ENCODE results near the gene ALG2.
A peak's percentile ranks its signal among the peaks of the same experiment; 100 is the strongest.

Gene ALG2

GRCh38 chr9:99230206-99230605 lies 8.5 kb upstream of the ALG2 start:
- Mint-ChIP-seq H3K9me3 (no peaks in the 10 kb centered on the region), H3K27ac (no peak overlapping the region), H3K36me3 (peaks cover 51 to 71% of the 10 kb centered on the region in 2 donors), H3K4me3 (no peak overlapping the region), H3K27me3 (no peaks in the 10 kb centered on the region), H3K4me1 (peaks cover 37 to 76% of the 10 kb centered on the region in 2 donors)
- ATAC-seq (replicated peaks) = no peak
- DNase-seq = no peak

GRCh38 chr9:99226054-99226453 lies 4.3 kb upstream of the ALG2 start:
- Mint-ChIP-seq H3K36me3 (peaks cover 59 to 69% of the 10 kb centered on the region in 2 donors), H3K4me1 (peaks cover 37 to 63% of the 10 kb centered on the region in 2 donors), H3K27me3 (no peaks in the 10 kb centered on the region), H3K4me3 (peak overlapping the region in 1 of 2 donors; percentile 19), H3K9me3 (no peaks in the 10 kb centered on the region), H3K27ac (peak overlapping the region; percentile 25)
- ATAC-seq (replicated peaks) = no peak
- DNase-seq = no peak

GRCh38 chr9:99224445-99224844 lies 2.7 kb upstream of the ALG2 start:
- DNase-seq = no peak
- Mint-ChIP-seq H3K4me1 (peaks cover 37 to 68% of the 10 kb centered on the region in 2 donors), H3K27me3 (no peaks in the 10 kb centered on the region), H3K4me3 (peak overlapping the region; percentile 89 to 99), H3K36me3 (peaks cover 59 to 68% of the 10 kb centered on the region in 2 donors), H3K9me3 (no peaks in the 10 kb centered on the region), H3K27ac (peak overlapping the region; percentile 100)
- ATAC-seq (replicated peaks) = no peak

- DNase-seq (no peak), ATAC-seq (replicated peaks) (peak in 1 of 2 donors; percentile 2)
- H3K27me3 Mint-ChIP-seq = no peaks in the 10 kb centered on the region
- H3K4me3 Mint-ChIP-seq = peak overlapping the region; percentile 89 to 99
- H3K36me3 Mint-ChIP-seq = peaks cover 62 to 71% of the 10 kb centered on the region in 2 donors
- H3K27ac Mint-ChIP-seq = peak overlapping the region; percentile 100
- peaks cover 38 to 74% of the 10 kb centered on the region in 2 donors for H3K4me1 Mint-ChIP-seq
- no peaks in the 10 kb centered on the region for H3K9me3 Mint-ChIP-seq
Measured at GRCh38 chr9:99222416-99223270, 901 bp upstream of the ALG2 start.

DNA sequence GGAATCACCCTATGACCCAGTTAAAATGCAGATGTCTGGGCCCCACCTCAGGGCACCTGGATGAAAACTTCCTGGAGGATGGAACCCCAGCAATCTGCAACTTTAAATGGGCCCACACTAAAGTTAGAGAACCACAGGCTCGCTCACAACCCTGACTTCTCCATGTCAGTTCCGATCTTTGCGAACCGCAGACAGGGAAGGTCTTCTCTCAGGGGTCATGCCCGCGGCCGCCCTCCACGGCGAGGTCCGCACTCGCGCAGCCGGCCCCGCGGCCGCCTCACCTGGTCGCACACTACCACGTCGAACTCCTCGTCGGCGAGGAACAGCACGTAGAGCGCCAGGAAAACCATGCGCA lies 499 bp downstream of the ALG2 start:
- no peaks in the 10 kb centered on the region for H3K9me3 Mint-ChIP-seq

DNA sequence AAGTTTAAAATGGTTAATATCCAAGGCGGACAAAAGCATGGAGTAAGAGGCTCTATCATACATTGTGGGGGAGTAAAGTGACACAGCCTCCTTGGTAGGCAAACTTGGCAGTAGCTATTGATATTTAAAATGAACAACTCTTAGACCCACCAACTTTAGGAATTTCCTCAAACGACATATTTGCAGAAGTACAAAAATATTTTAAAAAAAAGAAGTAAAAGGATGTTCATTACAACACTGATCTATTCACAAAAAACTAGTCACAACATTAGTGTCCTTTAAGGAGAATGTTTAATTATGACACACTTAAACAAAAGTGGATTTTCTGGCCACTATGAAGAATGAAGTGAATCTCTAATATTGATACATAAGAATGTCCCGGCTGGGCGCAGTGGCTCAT lies 1.7 kb downstream of the ALG2 start:
- Mint-ChIP-seq H3K27ac (peak overlapping the region; percentile 42), H3K4me1 (peaks cover 35 to 70% of the 10 kb centered on the region in 2 donors), H3K27me3 (no peaks in the 10 kb centered on the region), H3K9me3 (peaks cover 0 to 2% of the 10 kb centered on the region in 2 donors), H3K4me3 (peak overlapping the region; percentile 75 to 89), H3K36me3 (peaks cover 58 to 78% of the 10 kb centered on the region in 2 donors)
- ATAC-seq (replicated peaks) = no peak
- no peak for DNase-seq

More for the DNA sequence above, 499 bp downstream of the ALG2 start:
- Mint-ChIP-seq H3K36me3 (peaks cover 59 to 78% of the 10 kb centered on the region in 2 donors), H3K27ac (peak overlapping the region; percentile 100), H3K4me1 (peaks cover 37 to 76% of the 10 kb centered on the region in 2 donors), H3K27me3 (no peaks in the 10 kb centered on the region), H3K4me3 (peak overlapping the region; percentile 89 to 99)
- ATAC-seq (replicated peaks) (no peak), DNase-seq (no peak)

GRCh38 chr9:99216073-99216472 lies 5.7 kb downstream of the ALG2 start:
- H3K4me1 Mint-ChIP-seq = peaks cover 30 to 72% of the 10 kb centered on the region in 2 donors
- H3K27me3 Mint-ChIP-seq = no peaks in the 10 kb centered on the region
- no peak overlapping the region for H3K27ac Mint-ChIP-seq
- ATAC-seq (replicated peaks) = peak in 1 of 2 donors; percentile 51
- no peak overlapping the region for H3K4me3 Mint-ChIP-seq
- H3K36me3 Mint-ChIP-seq = peaks cover 64 to 80% of the 10 kb centered on the region in 2 donors
- H3K9me3 Mint-ChIP-seq = peaks cover 7 to 8% of the 10 kb centered on the region in 2 donors
- DNase-seq = no peak

DNA sequence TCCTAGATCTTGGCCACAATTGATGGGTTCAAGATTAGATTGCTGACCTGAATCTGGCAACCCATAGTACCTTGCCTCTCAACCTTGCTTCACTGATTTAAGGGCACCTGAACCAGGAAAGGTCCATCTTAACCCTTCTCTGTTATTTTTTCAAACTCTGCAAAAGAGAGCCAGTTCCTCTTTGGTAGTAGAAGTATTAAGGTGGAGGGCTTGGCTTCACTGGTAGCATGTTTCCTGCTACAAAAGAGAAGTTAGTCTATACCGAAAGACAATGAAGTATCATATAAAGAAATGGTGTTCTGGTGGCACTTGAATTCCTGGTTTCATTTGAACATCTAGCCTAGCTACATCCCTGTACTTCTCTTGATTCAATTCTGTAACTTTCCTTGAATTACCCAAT lies 8.5 kb downstream of the ALG2 start:
- DNase-seq = no peak
- Mint-ChIP-seq H3K4me1 (peaks cover 27 to 55% of the 10 kb centered on the region in 2 donors), H3K9me3 (peaks cover 11 to 13% of the 10 kb centered on the region in 2 donors), H3K36me3 (peaks cover 58 to 72% of the 10 kb centered on the region in 2 donors), H3K27ac (peak overlapping the region; percentile 86), H3K4me3 (no peak overlapping the region), H3K27me3 (no peaks in the 10 kb centered on the region)
- ATAC-seq (replicated peaks) = peak; percentile 61 to 83

- Mint-ChIP-seq H3K27ac (no peak overlapping the region), H3K27me3 (no peaks in the 10 kb centered on the region), H3K36me3 (peaks cover 48 to 57% of the 10 kb centered on the region in 2 donors)
Measured at GRCh38 chr9:99211746-99212145, 10.0 kb downstream of the ALG2 start.

DNA sequence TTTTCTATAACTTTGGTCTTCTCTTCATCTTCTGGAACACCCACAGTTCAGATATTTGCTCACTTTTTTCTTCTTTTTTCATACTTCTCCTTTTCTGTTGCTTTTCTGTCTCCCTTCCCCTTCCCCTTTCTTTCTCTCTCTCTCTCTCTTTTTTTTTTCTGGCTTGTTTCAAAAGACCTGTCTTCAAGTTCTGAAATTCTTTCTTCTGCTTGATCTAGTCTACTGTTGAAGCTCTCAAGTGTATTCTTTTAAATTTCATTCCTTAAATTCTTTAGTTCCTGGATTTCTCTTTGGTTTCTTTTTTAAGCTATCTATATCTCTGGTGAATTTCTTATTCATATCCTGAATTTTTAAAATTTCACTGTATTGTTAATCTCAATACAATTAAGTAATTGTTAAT lies 11.2 kb downstream of the ALG2 start:
- no peak overlapping the region for H3K27ac Mint-ChIP-seq

More at GRCh38 chr9:99211746-99212145, 10.0 kb downstream of the ALG2 start:
- Mint-ChIP-seq H3K4me3 (no peak overlapping the region), H3K4me1 (peaks cover 22 to 40% of the 10 kb centered on the region in 2 donors), H3K9me3 (peaks cover 11 to 15% of the 10 kb centered on the region in 2 donors)
- ATAC-seq (replicated peaks) (peak; percentile 27 to 28), DNase-seq (no peak)

DNA sequence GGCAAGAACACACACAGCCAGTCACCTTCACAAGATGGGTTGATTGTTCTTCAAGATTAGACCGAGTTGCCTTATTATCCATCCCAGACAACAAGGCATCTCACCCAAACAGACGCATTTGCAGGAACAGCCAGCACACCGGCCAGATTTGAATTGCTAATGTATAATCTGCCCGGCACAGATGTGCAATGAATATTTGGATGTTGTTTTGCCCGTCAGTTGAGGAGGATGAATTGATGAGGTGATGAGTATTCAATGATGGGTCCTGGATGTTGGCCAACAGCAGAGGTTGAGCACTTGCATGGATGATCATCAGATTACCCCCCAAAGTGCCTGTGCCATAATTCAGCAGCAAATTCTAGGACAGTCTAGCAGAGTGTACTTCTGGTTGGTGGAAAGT lies 20.1 kb downstream of the ALG2 start:
- H3K27me3 Mint-ChIP-seq = no peaks in the 10 kb centered on the region
- peaks cover 6% of the 10 kb centered on the region in 2 donors for H3K36me3 Mint-ChIP-seq
- ATAC-seq (replicated peaks) (no peak), DNase-seq (no peak)
- peaks cover 6 to 8% of the 10 kb centered on the region in 2 donors for H3K4me1 Mint-ChIP-seq
- peaks cover 0 to 6% of the 10 kb centered on the region in 2 donors for H3K9me3 Mint-ChIP-seq
- no peak overlapping the region for H3K4me3 Mint-ChIP-seq
- H3K27ac Mint-ChIP-seq = no peak overlapping the region

More for the DNA sequence above, 11.2 kb downstream of the ALG2 start:
- Mint-ChIP-seq H3K4me3 (no peak overlapping the region), H3K27me3 (no peaks in the 10 kb centered on the region), H3K9me3 (peaks cover 11 to 19% of the 10 kb centered on the region in 2 donors), H3K36me3 (peaks cover 44 to 49% of the 10 kb centered on the region in 2 donors), H3K4me1 (peaks cover 21 to 37% of the 10 kb centered on the region in 2 donors)
- ATAC-seq (replicated peaks) = no peak
- DNase-seq = no peak

- H3K9me3 Mint-ChIP-seq = no peaks in the 10 kb centered on the region
- no peak overlapping the region for H3K4me3 Mint-ChIP-seq
- ATAC-seq (replicated peaks) (peak; percentile 50 to 74), DNase-seq (no peak)
- H3K27me3 Mint-ChIP-seq = no peaks in the 10 kb centered on the region
- peaks cover 8 to 12% of the 10 kb centered on the region in 2 donors for H3K4me1 Mint-ChIP-seq
- H3K36me3 Mint-ChIP-seq = peaks cover 3 to 8% of the 10 kb centered on the region in 2 donors
- H3K27ac Mint-ChIP-seq = peak overlapping the region; percentile 42
Measured at GRCh38 chr9:99199938-99200539, 21.7 kb downstream of the ALG2 start.

GRCh38 chr9:99197987-99198386 lies 23.8 kb downstream of the ALG2 start:
- Mint-ChIP-seq H3K9me3 (no peaks in the 10 kb centered on the region), H3K4me1 (peaks cover 8 to 12% of the 10 kb centered on the region in 2 donors), H3K4me3 (no peak overlapping the region), H3K27me3 (no peaks in the 10 kb centered on the region), H3K27ac (peak overlapping the region; percentile 42), H3K36me3 (peaks cover 3 to 8% of the 10 kb centered on the region in 2 donors)
- no peak for DNase-seq
- no peak for ATAC-seq (replicated peaks)

- Mint-ChIP-seq H3K27me3 (no peaks in the 10 kb centered on the region), H3K27ac (no peak overlapping the region), H3K36me3 (peaks cover 3 to 8% of the 10 kb centered on the region in 2 donors), H3K9me3 (no peaks in the 10 kb centered on the region), H3K4me1 (peaks cover 8 to 12% of the 10 kb centered on the region in 2 donors), H3K4me3 (no peak overlapping the region)
- peak in 1 of 2 donors; percentile 36 for ATAC-seq (replicated peaks)
- no peak for DNase-seq
Measured at GRCh38 chr9:99197124-99197630, 24.6 kb downstream of the ALG2 start.

All from stimulated activated naive B cell treated with anti-CD40 and anti-IgM and Interleukin-4, amounts not matched to agents 10 μg/mL and 1 μg/mL and 100 μg/mL, for 72 hours (primary cell).